Natural killer cell (primary cell): Measurements from ENCODE around the gene RPN2. TPM values are rescaled to one million over a fixed set of nuclear protein-coding genes. Genes with fewer than 3 reads are reported as not detected.

Source experiments
- ATAC-seq, 3 donors: fragments of 150-1000 bp in 2 of 3; fragments of 200-7000 bp in 1 of 3; cut with Tn5 transposase; 1 replicate in 1 of 3; 2 replicates in 2 of 3; pipeline ENCODE4 v1.10.0; 2021; ENCODE audit warnings: mild to moderate bottlenecking in 2 of 3, moderate library complexity in 2 of 3
- DNase-seq, 2 donors: peaks; one replicate each; pipeline versions ENCODE4 v3.0.0 to v3.0.0-alpha.2; 2013 to 2021; ENCODE audit warnings: mixed read lengths in 1 of 2
- H3K27ac ChIP-seq: one replicate; pipeline ENCODE4 v1.5.1; 2013; ENCODE audit warnings: mild to moderate bottlenecking, low read length
- H3K27me3 ChIP-seq: one replicate; pipeline ENCODE4 v1.6.1; 2013; ENCODE audit warnings: low read length; ENCODE audit not compliant: control insufficient read depth, insufficient read depth
- H3K36me3 ChIP-seq: one replicate; pipeline ENCODE4 v1.6.1; 2013; ENCODE audit warnings: low read length; ENCODE audit not compliant: control insufficient read depth, insufficient read depth
- H3K4me1 ChIP-seq: one replicate; pipeline ENCODE4 v1.6.1; 2013; ENCODE audit warnings: low read length; ENCODE audit not compliant: control insufficient read depth, insufficient read depth
- H3K4me3 ChIP-seq: one replicate; pipeline ENCODE4 v1.5.1; 2013; ENCODE audit warnings: low read length
- H3K9me3 ChIP-seq: one replicate; pipeline ENCODE4 v1.6.1; 2013; ENCODE audit warnings: low read length; ENCODE audit not compliant: control insufficient read depth, insufficient read depth
- H3K27ac Mint-ChIP-seq, 2 donors: one replicate each; pipeline ENCODE4 v1.8.0; 2022; ENCODE audit warnings: mild to moderate bottlenecking in 2 of 2, mixed read lengths in 2 of 2, moderate library complexity in 1 of 2
- H3K27me3 Mint-ChIP-seq, 2 donors: one replicate each; pipeline ENCODE4 v1.8.0; 2022; ENCODE audit warnings: low read depth in 2 of 2, mixed read lengths in 2 of 2
- H3K36me3 Mint-ChIP-seq: one replicate; pipeline ENCODE4 v1.8.0; 2022; ENCODE audit warnings: mixed read lengths
- H3K4me1 Mint-ChIP-seq, 2 donors: one replicate each; pipeline ENCODE4 v1.8.0; 2022; ENCODE audit warnings: mixed read lengths in 2 of 2
- H3K4me3 Mint-ChIP-seq: one replicate; pipeline ENCODE4 v1.8.0; 2022; ENCODE audit warnings: mild to moderate bottlenecking, moderate library complexity, mixed read lengths
- H3K9me3 Mint-ChIP-seq, 2 donors: one replicate each; pipeline ENCODE4 v1.8.0; 2022; ENCODE audit warnings: mixed read lengths in 2 of 2
- CTCF ChIP-seq: fragments of 200-600 bp; IDR thresholded peaks from one replicate; pipeline ENCODE4 v1.8.0; 2022; ENCODE audit warnings: antibody characterized with exemption
- WGBS: methylation state at CpG from one replicate; pipeline ENCODE4 v1.1.7; 2013; ENCODE audit warnings: missing lambda C conversion rate; ENCODE audit not compliant: insufficient coverage; 5-methylcytosine and 5-hydroxymethylcytosine counted together
- intact Hi-C: fragments of 100-400 bp; cut with micrococcal nuclease; formaldehyde crosslinking; loops from one replicate; pipeline ENCODE4 v1.14.2; 2022
- total RNA-seq, 4 donors: library from RNA; stranded (reverse); fragments of 120-200 nt in 1 of 4; gene quantifications; one replicate each; pipeline versions ENCODE4 v1.2.3 to v1.2.4, GENCODE V29; 2013 to 2022

Gene RPN2
- total RNA-seq, 3 donors from 2014 or later (not counting 1 experiment from before 2014, with no cell fraction given): 124 to 136 (median 125) TPM

- Mint-ChIP-seq H3K36me3 (peaks cover 12% of the 10 kb centered on the region), H3K9me3 (no peaks in the 10 kb centered on the region), H3K27me3 (no peaks in the 10 kb centered on the region), H3K4me1 (peaks cover 0 to 5% of the 10 kb centered on the region in 2 donors), H3K27ac (no peak overlapping the region), H3K4me3 (no peak overlapping the region)
- H3K27me3 ChIP-seq: no peaks in the 10 kb centered on the region
- ATAC-seq (no peak), DNase-seq (no peak)
- no peak overlapping the region for H3K4me3 ChIP-seq
- no peaks in the 10 kb centered on the region for H3K4me1 ChIP-seq
- no peak overlapping the region for H3K27ac ChIP-seq
- TF ChIP-seq CTCF: no peak
- intact Hi-C loops: no loop called here
- peaks cover 15% of the 10 kb centered on the region for H3K36me3 ChIP-seq
- no peaks in the 10 kb centered on the region for H3K9me3 ChIP-seq
- 98% methylated on average over 1 of the region's 1 CpG for WGBS
Measured at GRCh38 chr20:37247547-37247946, 68.4 kb downstream of the RPN2 start.

GRCh38 chr20:37249304-37249703 is 70.2 kb downstream of the RPN2 start:
- WGBS: 87% methylated on average over 1 of the region's 2 CpGs
- Histone ChIP-seq H3K4me3 (no peak overlapping the region), H3K27ac (no peak overlapping the region), H3K27me3 (no peaks in the 10 kb centered on the region), H3K36me3 (no peaks in the 10 kb centered on the region), H3K9me3 (no peaks in the 10 kb centered on the region), H3K4me1 (no peaks in the 10 kb centered on the region)
- Mint-ChIP-seq H3K4me3 (no peak overlapping the region), H3K27me3 (no peaks in the 10 kb centered on the region), H3K27ac (no peak overlapping the region), H3K9me3 (no peaks in the 10 kb centered on the region), H3K36me3 (no peaks in the 10 kb centered on the region), H3K4me1 (no peaks in the 10 kb centered on the region)
- no peak for TF ChIP-seq CTCF
- no peak for DNase-seq
- ATAC-seq: no peak
- intact Hi-C loops: no loop called here

- H3K27ac Mint-ChIP-seq: no peak overlapping the region
Measured at GRCh38 chr20:37251825-37252477, 72.8 kb downstream of the RPN2 start.

More at GRCh38 chr20:37251825-37252477, 72.8 kb downstream of the RPN2 start:
- WGBS: 81% methylated on average over 15 of the region's 15 CpGs
- H3K36me3 ChIP-seq: no peaks in the 10 kb centered on the region
- no peak overlapping the region for H3K4me3 ChIP-seq
- H3K4me1 ChIP-seq: no peaks in the 10 kb centered on the region
- no peaks in the 10 kb centered on the region for H3K9me3 Mint-ChIP-seq
- ATAC-seq (no peak), DNase-seq (no peak)
- no peaks in the 10 kb centered on the region for H3K36me3 Mint-ChIP-seq
- H3K27me3 Mint-ChIP-seq: no peaks in the 10 kb centered on the region
- no peak overlapping the region for H3K4me3 Mint-ChIP-seq
- no peaks in the 10 kb centered on the region for H3K4me1 Mint-ChIP-seq
- intact Hi-C loops: no loop called here
- H3K9me3 ChIP-seq: no peaks in the 10 kb centered on the region
- H3K27ac ChIP-seq: no peak overlapping the region
- no peak for TF ChIP-seq CTCF
- H3K27me3 ChIP-seq: no peaks in the 10 kb centered on the region
